ENCODE data around the gene SEC61A2.

Gene SEC61A2

DNA sequence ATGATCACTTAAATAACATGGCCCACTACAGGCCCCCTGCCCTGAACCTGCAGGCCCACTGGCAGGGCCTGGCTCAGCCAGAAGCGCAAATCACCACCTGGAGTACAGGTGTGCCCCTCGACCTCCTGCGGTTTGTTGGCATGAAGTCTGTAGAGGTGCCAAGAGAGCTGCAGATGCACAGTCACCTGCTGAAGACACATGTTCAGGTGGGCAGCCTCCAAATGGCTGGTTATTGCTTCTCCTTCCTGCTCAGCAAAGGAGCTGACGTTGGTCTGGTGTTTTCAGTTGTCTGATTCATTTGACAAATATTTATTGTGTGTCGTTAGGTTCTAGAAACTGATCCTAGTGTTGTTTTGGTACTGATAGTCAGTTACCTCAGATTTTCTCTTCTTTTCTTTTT, 31.7 kb upstream of the SEC61A2 start:
- TF ChIP-seq CTCF (IDR thresholded peaks at IDR 0.05; ENCODE audit: low read depth, low read length) = no peak
- H3K4me3 ChIP-seq (ENCODE audit: low read depth, low read length) = no peak overlapping the region
- no peaks in the 10 kb centered on the region for H3K27me3 ChIP-seq
- peaks cover 42% of the 10 kb centered on the region for H3K36me3 ChIP-seq
- no peaks in the 10 kb centered on the region for H3K9me3 ChIP-seq
- no peaks in the 10 kb centered on the region for H3K4me1 ChIP-seq
- no peak for DNase-seq

GRCh38 chr10:12098966-12099365, 30.5 kb upstream of the SEC61A2 start:
- Histone ChIP-seq H3K27me3 (no peaks in the 10 kb centered on the region), H3K9me3 (no peaks in the 10 kb centered on the region), H3K36me3 (peaks cover 38% of the 10 kb centered on the region), H3K4me3 (ENCODE audit: low read depth, low read length) (no peak overlapping the region), H3K4me1 (no peaks in the 10 kb centered on the region)
- TF ChIP-seq CTCF (IDR thresholded peaks at IDR 0.05; ENCODE audit: low read depth, low read length) = no peak
- DNase-seq = no peak

- TF ChIP-seq CTCF (IDR thresholded peaks at IDR 0.05; ENCODE audit: low read depth, low read length) = no peak
- DNase-seq = no peak
- no peaks in the 10 kb centered on the region for H3K27me3 ChIP-seq
Observed at GRCh38 chr10:12103802-12104201, 25.7 kb upstream of the SEC61A2 start.

GRCh38 chr10:12107781-12108180, 21.7 kb upstream of the SEC61A2 start:
- H3K36me3 ChIP-seq = peaks cover 47% of the 10 kb centered on the region

More at GRCh38 chr10:12103802-12104201, 25.7 kb upstream of the SEC61A2 start:
- H3K36me3 ChIP-seq = peaks cover 51% of the 10 kb centered on the region
- no peaks in the 10 kb centered on the region for H3K4me1 ChIP-seq
- no peak overlapping the region for H3K4me3 ChIP-seq (ENCODE audit: low read depth, low read length)
- H3K9me3 ChIP-seq = no peaks in the 10 kb centered on the region

DNA sequence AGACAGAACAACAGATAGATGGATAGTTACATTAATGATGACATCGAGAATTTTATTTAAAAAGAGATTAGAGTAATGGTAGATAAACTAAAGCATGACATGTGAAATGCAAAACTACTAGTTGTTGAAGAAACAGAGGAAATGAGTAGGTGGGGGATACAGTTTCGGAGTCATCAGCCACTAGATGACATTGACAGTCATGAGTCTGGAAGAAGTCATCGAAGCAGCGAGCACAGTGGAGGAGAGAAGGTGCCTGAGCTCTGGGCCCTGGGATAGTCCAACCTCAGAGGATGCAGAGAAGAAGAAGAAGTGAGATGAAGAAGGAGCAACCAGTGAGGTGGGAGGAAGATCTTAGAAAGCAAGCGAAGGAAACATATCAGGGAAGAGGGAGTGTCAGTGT, 20.2 kb upstream of the SEC61A2 start:
- Histone ChIP-seq H3K4me1 (no peaks in the 10 kb centered on the region), H3K27me3 (no peaks in the 10 kb centered on the region), H3K36me3 (peaks cover 52% of the 10 kb centered on the region), H3K9me3 (no peaks in the 10 kb centered on the region), H3K4me3 (ENCODE audit: low read depth, low read length) (no peak overlapping the region)
- no peak for DNase-seq
- no peak for TF ChIP-seq CTCF (IDR thresholded peaks at IDR 0.05; ENCODE audit: low read depth, low read length)

More at GRCh38 chr10:12107781-12108180, 21.7 kb upstream of the SEC61A2 start:
- Histone ChIP-seq H3K4me1 (no peaks in the 10 kb centered on the region), H3K4me3 (ENCODE audit: low read depth, low read length) (no peak overlapping the region), H3K9me3 (no peaks in the 10 kb centered on the region), H3K27me3 (no peaks in the 10 kb centered on the region)
- TF ChIP-seq CTCF (IDR thresholded peaks at IDR 0.05; ENCODE audit: low read depth, low read length) = no peak
- DNase-seq = no peak

DNA sequence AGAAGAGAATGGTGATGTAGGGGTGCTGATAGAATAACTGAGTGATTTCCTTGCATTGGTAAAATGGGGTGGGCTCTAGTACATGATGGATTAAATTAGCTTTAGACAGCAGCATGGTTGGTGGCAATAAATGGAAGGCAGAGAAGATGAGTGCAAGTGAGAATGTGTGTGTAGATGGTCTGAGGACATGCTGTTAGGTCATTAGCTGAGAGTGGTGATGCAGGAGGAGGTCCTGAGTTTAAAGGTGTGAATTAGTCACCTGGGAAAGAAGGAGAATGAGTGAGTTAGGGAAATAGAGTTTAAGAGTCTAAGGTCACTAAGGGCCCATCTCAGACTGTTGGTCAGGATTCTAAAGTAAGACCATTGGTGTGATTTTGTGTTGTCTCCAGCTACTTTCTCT, 17.9 kb upstream of the SEC61A2 start:
- no peaks in the 10 kb centered on the region for H3K4me1 ChIP-seq
- no peak for TF ChIP-seq CTCF (IDR thresholded peaks at IDR 0.05; ENCODE audit: low read depth, low read length)
- peaks cover 46% of the 10 kb centered on the region for H3K36me3 ChIP-seq
- no peaks in the 10 kb centered on the region for H3K27me3 ChIP-seq
- H3K4me3 ChIP-seq (ENCODE audit: low read depth, low read length) = no peak overlapping the region
- no peaks in the 10 kb centered on the region for H3K9me3 ChIP-seq
- no peak for DNase-seq
